Measurements from ENCODE around the gene SCAP.

The SCAP gene

GRCh38 chr3:47423548-47424145, 52.1 kb downstream of the SCAP start:
- no peak for DNase-seq (ENCODE audit: low read depth in 1 of 2, low spot score in 1 of 2)
- TF ChIP-seq JUND (IDR thresholded peaks at IDR 0.05; ENCODE audit: low read depth): no peak
- in situ Hi-C loops (cut with HindIII; ENCODE audit: low pct_unique_long_range_greater_than_20kb, low sequenced_read_pairs): no loop called here

- in situ Hi-C loops (cut with HindIII; ENCODE audit: low pct_unique_long_range_greater_than_20kb, low sequenced_read_pairs): no loop called here
- DNase-seq (ENCODE audit: low read depth in 1 of 2, low spot score in 1 of 2): no peak
- TF ChIP-seq JUND (IDR thresholded peaks at IDR 0.05; ENCODE audit: low read depth): no peak
Measured at GRCh38 chr3:47422743-47423142, 53.0 kb downstream of the SCAP start.

GRCh38 chr3:47421741-47422649, 53.7 kb downstream of the SCAP start:
- DNase-seq (ENCODE audit: low read depth in 1 of 2, low spot score in 1 of 2): peak in 1 of 2 experiments; percentile 64
- TF ChIP-seq JUND (IDR thresholded peaks at IDR 0.05; ENCODE audit: low read depth): no peak
- in situ Hi-C loops (cut with HindIII; ENCODE audit: low pct_unique_long_range_greater_than_20kb, low sequenced_read_pairs): no loop called here

- in situ Hi-C loops (cut with HindIII; ENCODE audit: low pct_unique_long_range_greater_than_20kb, low sequenced_read_pairs): no loop called here
- peak; percentile 71 to 89 for DNase-seq (ENCODE audit: low read depth in 1 of 2, low spot score in 1 of 2)
- no peak for TF ChIP-seq JUND (IDR thresholded peaks at IDR 0.05; ENCODE audit: low read depth)
Measured at GRCh38 chr3:47420511-47421484, 54.9 kb downstream of the SCAP start.

GRCh38 chr3:47420044-47420430, 55.7 kb downstream of the SCAP start:
- in situ Hi-C loops (cut with HindIII; ENCODE audit: low pct_unique_long_range_greater_than_20kb, low sequenced_read_pairs): no loop called here
- TF ChIP-seq JUND (IDR thresholded peaks at IDR 0.05; ENCODE audit: low read depth): no peak
- DNase-seq (ENCODE audit: low read depth in 1 of 2, low spot score in 1 of 2): no peak

- in situ Hi-C loops (cut with HindIII; ENCODE audit: low pct_unique_long_range_greater_than_20kb, low sequenced_read_pairs): no loop called here
- no peak for DNase-seq (ENCODE audit: low read depth in 1 of 2, low spot score in 1 of 2)
- no peak for TF ChIP-seq JUND (IDR thresholded peaks at IDR 0.05; ENCODE audit: low read depth)
Measured at GRCh38 chr3:47419083-47420043, 56.4 kb downstream of the SCAP start.

- in situ Hi-C loops (cut with HindIII; ENCODE audit: low pct_unique_long_range_greater_than_20kb, low sequenced_read_pairs): no loop called here
- DNase-seq (ENCODE audit: low read depth in 1 of 2, low spot score in 1 of 2): no peak
- no peak for TF ChIP-seq JUND (IDR thresholded peaks at IDR 0.05; ENCODE audit: low read depth)
Measured at GRCh38 chr3:47418167-47419082, 57.3 kb downstream of the SCAP start.

- peak in 1 of 2 experiments; percentile 59 for DNase-seq (ENCODE audit: low read depth in 1 of 2, low spot score in 1 of 2)
- in situ Hi-C loops (cut with HindIII; ENCODE audit: low pct_unique_long_range_greater_than_20kb, low sequenced_read_pairs): no loop called here
- TF ChIP-seq JUND (IDR thresholded peaks at IDR 0.05; ENCODE audit: low read depth): no peak
Measured at GRCh38 chr3:47416041-47416440, 59.7 kb downstream of the SCAP start.

GRCh38 chr3:47414666-47415587, 60.8 kb downstream of the SCAP start:
- in situ Hi-C loops (cut with HindIII; ENCODE audit: low pct_unique_long_range_greater_than_20kb, low sequenced_read_pairs): no loop called here
- TF ChIP-seq JUND (IDR thresholded peaks at IDR 0.05; ENCODE audit: low read depth): no peak
- DNase-seq (ENCODE audit: low read depth in 1 of 2, low spot score in 1 of 2): no peak

GRCh38 chr3:47414161-47414564, 61.6 kb downstream of the SCAP start:
- no peak for DNase-seq (ENCODE audit: low read depth in 1 of 2, low spot score in 1 of 2)
- no peak for TF ChIP-seq JUND (IDR thresholded peaks at IDR 0.05; ENCODE audit: low read depth)
- in situ Hi-C loops (cut with HindIII; ENCODE audit: low pct_unique_long_range_greater_than_20kb, low sequenced_read_pairs): no loop called here
